GM21619 (cell line): ENCODE measurements around the gene TBXA2R.
"Not testable (repeated sequence)": the region's sequence is repeated elsewhere in the genome, so short reads cannot be mapped to it uniquely, and the experiment has no call there.

ENCODE experiments used
- ATAC-seq: cut with Tn5 transposase; IDR thresholded peaks from one replicate; pipeline ENCODE4 v1.9.1; 2021; ENCODE audit not compliant: unreplicated experiment

The TBXA2R gene

GRCh38 chr19:3584036-3584802 is 22.5 kb downstream of the TBXA2R start:
- not testable (repeated sequence) for ATAC-seq

DNA sequence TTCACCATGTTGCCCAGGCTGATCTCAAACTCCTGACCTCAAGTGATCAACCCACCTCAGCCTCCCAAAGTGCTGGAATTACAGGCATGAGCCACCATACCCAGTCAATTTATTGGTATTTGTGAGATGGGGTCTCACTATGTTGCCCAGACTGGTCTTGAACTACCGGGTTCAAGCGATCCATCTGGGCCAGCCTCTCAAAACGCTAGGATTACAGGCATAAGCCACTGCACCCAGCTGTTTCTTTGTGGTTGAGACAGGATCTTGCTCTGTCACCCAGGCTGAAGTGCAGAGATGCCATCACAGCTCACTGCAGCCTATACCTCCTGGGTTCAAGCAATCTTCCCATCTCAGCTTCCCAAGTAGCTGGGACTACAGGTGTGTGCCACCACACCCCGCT is 24.9 kb downstream of the TBXA2R start:
- not testable (repeated sequence) for ATAC-seq

GRCh38 chr19:3580156-3580934 is 26.3 kb downstream of the TBXA2R start:
- no peak for ATAC-seq

DNA sequence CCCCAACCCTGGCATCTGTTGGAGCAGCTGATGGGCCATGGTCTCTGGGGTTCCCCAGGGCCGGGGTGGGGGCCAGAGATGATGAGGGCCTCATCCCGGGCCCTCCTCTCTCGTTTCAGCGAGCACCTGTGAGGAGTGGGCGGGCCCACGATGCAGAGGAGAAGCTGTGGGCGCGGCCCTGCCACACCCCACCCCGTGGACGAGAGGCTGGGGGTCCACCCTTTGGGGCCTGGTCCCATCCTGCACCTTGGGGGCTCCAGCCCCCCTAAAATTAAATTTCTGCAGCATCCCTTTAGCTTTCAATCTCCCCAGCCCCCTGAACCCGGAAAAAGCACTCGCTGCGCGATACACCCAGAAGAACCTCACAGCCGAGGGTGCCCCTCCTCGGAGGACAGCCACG is 28.3 kb downstream of the TBXA2R start:
- ATAC-seq, result no peak

DNA sequence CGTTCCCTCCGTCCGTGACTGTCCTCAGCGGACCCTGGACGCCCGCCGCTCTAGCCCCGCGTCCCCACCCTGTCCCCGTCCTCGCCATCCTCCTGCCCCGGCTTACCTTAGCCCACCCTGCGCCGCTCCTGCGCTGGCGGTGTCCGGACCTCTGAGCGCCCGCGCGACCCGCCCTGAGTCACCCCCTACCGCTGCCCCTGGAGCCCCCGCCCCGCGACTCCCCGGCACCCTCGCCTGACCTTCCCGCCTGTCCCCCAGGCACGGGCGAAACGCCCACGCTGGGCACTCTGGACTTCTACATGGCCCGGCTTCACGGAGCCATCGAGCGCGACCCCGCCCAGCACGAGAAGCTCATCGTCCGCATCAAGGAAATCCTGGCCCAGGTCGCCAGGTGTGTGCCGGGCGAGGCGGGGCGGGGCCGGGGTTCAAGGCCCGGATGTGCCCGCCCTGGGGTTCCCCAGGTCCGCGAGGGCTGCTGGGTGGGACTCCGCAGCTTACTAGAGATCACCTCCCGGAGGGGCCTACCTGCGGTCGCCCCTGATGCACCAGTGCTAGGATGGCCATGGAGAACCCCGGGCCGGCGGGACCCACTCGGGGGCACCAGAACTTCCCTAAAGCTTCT is 28.8 kb downstream of the TBXA2R start:
- no peak for ATAC-seq

DNA sequence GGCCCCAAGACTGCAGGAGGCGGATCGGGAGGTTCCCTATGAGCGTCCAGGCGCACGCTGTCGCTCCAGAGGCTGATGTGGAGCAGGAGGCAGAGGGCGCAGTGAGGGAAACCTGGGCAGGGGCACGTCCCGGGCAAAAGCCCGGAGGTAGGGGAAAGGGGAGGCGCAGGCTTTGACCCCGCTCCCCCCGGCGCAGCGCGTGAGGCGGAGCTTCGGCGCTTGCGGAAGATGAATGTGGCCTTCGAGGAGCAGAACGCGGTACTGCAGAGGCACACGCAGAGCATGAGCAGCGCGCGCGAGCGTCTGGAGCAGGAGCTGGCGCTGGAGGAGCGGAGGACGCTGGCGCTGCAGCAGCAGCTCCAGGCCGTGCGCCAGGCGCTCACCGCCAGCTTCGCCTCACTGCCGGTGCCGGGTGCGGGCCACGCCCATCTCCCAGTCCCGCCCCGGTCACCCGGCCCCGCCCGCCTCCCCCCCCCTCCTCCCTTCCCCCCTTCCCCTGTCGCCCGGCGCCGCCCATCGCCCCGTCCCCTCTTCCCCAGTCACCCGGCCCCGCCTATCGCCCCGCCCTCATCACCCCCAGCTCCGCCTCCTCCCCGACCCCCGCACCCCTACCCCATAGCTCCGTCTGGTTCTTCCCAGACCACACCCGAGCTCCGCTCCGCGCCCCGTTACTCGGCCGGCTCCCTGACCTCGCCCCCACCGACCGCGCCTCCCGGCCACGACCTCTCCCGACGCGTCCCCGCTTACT is 29.8 kb downstream of the TBXA2R start:
- ATAC-seq, result no peak

GRCh38 chr19:3575949-3576673 is 30.6 kb downstream of the TBXA2R start:
- ATAC-seq, result no peak

- ATAC-seq, result no peak
Measured at GRCh38 chr19:3575260-3575741, 31.4 kb downstream of the TBXA2R start.

DNA sequence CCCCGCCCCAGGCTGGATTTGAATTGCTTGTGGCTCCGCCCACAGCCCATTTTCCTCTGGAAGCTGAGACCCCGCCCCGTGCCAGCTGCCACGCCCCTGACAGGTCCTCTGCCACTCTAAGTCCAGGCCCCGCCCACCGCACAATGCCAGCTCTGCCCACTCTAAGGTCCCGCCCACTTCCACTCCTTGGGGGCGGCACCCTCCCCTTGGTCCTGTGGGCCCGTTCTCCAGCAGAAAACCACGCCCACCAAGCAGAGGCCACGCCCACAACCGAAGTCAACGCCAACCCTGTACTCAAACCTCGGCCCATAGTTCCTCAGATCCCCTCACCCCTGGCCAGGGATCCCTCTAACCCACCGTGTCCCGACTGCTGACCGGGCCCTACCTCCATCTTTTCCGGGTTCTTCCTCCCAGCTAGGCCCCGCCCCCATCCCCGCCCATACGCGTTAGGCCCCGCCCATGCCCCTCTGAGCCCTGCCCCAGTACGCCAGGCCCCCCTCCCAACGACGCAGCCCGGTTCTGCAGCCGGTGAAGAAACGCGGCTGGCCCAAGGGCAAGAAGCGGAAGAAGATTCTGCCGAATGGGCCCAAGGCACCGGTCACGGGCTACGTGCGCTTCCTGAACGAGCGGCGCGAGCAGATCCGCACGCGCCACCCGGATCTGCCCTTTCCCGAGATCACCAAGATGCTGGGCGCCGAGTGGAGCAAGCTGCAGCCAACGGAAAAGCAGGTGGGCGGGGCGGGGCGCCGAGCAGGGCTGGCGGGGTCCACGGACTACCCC is 32.6 kb downstream of the TBXA2R start:
- no peak for ATAC-seq

DNA sequence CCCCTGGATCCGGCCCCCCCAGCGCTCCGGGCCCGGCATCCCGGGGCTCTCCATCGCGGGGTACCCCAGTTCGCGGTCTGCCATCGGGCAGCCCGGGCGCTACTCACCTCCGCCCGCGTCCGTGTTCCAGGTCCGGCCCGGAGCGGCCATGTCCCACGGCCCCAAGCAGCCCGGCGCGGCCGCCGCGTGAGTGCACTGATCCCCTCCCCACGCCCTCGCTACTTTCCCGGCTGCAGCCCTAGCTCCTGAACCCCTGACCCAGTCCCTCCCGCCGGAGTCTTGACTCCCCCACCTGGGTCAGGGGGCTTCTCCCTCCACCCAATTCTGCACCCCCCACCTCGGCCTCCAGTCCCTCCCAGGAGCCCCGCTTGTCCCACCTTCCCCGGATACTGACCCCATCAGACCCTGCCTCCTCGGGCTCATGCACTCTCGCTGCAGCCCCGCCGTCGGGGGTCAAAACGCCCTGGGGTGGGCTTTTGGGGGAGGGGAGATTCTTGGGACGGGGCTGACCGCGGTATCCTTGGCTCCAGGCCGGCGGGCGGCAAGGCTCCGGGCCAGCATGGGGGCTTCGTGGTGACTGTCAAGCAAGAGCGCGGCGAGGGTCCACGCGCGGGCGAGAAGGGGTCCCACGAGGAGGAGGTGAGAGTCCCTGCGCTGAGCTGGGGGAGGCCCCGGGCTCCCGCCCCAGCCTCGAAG is 33.4 kb downstream of the TBXA2R start:
- ATAC-seq, result peak; percentile 3

GRCh38 chr19:3572855-3573161 is 33.9 kb downstream of the TBXA2R start, which contains the start of gene HMG20B:
TSS of gene HMG20B (plus strand) at chr19:3572944. CDS start at chr19:3573310, 366 bp downstream.
- ATAC-seq, result no peak

DNA sequence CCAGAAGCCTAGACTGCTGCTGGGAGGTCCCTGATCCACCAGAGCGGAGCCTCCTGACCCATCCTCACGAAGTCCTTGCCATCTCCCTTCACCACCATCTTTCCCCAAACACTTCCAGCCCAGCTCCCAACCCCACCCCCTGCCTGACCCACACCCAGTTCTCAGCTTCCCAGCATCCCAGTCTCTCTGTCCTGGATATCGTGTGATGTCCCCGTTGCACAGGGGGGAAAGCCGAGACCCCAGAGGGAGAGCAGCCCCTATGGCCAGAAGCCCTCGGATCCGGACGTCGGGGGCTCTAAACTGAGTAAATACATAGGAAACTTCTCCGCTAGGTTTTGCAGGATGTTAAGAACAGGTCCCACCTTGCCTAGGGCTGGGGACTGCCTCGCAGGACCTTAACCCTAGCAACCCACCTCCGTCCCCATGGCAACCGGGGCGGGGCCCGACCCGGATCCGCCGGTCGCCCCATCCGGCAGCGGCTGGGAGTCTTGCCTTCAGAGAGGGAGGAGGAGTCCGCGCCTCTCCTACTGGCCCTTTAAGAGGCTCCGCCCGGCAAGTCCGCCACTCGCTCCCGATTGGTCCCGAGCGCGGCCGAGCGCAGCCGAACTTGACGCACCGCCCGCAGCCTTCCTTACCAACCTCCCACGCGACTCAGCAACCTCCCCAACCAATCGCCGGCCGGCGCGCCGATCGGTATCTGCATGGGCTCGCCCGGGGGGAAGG is 34.4 kb downstream of the TBXA2R start:
- peak; percentile 92 for ATAC-seq

- ATAC-seq, result no peak
Measured at GRCh38 chr19:3570606-3571011, 36.1 kb downstream of the TBXA2R start.

DNA sequence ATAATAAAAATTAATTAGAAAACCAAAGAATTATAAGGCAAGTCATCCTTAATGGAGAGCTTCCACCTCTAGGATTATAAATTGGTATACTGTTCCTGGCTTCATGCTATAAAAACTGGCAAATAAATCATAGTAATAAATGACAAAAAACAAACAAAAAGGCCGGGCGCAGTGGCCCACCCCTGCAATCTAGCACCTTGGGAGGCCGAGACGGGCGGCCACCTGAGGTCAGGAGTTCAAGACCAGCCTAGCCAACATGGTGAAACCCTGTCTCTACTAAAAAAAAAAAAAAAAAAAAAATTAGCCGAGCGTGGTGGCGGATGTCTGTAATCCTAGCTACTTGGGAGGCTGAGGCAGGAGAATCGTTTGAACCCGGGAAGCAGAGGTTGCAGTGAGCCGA is 36.6 kb downstream of the TBXA2R start:
- ATAC-seq, result not testable (repeated sequence)

GRCh38 chr19:3565139-3565538 is 41.5 kb downstream of the TBXA2R start:
- ATAC-seq, result no peak

- no peak for ATAC-seq
Measured at GRCh38 chr19:3563709-3564524, 42.8 kb downstream of the TBXA2R start.

DNA sequence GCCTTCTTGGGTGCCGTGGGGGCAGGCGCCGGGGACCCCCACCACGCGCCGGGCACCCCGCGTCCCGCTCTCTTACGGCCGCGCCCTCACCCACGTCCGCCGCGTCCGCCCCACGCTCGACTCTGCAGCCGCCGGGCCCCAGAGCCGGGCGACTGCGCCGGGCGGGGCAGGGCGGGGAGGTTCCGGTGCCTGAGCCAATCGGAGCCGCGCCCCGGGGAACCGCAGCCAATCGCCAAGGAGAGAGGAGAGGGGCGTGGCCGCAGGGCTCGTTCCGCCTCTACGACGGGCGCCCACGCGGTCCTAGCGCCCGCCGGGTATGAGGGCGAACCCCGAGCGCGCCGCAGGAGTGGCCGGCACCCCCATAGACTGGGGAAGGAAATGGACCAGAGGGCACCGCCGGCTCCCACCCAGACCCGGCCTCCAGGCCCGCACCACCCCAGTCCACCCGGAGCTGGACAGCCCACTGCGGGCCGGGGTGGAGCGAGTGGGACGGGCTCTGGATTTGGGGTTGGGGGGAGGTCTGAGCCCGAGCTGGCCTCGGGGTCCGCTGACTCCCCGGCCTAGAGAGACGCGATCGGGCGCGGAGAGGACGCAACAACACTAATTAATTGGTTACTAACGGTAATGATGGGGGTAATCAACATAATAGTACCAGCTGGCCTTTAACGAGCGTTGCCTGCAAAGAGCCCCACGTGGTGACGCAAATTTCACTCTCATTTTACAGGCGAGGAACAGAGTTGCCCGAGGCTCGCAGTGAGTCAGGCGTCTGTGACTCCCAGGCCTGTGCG is 49.0 kb downstream of the TBXA2R start, which contains the start of gene MFSD12:
Gene MFSD12, minus strand, starts transcription at position 126 of the 788 bp plus-strand sequence. CDS start 183 bp downstream, outside the sequence.
- peak; percentile 80 for ATAC-seq
